H9 (cell line): ENCODE measurements around the gene CPT1C. TPM values are rescaled to one million over a fixed set of nuclear protein-coding genes. Genes with fewer than 3 reads are reported as not detected.
A peak's percentile ranks its signal among the peaks of the same experiment; 100 is the strongest.

Source experiments
- DNase-seq: peaks from one replicate; pipeline ENCODE4 v3.0.0-alpha.2; 2017
- H2AFZ ChIP-seq: one replicate; pipeline ENCODE4 v1.6.1; 2013; ENCODE audit warnings: mild to moderate bottlenecking, low read length, control low read depth, moderate library complexity
- H2AK5ac ChIP-seq: 2 replicates; pipeline ENCODE4 v1.6.1; 2013; ENCODE audit warnings: low read length, control low read depth, mixed read lengths; ENCODE audit not compliant: insufficient read length
- H2BK120ac ChIP-seq: one replicate; pipeline ENCODE4 v1.6.1; 2013; ENCODE audit warnings: low read depth, mild to moderate bottlenecking, low read length, control low read depth, inconsistent platforms; ENCODE audit not compliant: poor library complexity, severe bottlenecking
- H2BK12ac ChIP-seq: 2 replicates; pipeline ENCODE4 v1.6.1; 2013; ENCODE audit warnings: low read length, control low read depth, mixed read lengths, low read depth; ENCODE audit not compliant: insufficient read length
- H2BK15ac ChIP-seq: 2 replicates; pipeline ENCODE4 v1.6.1; 2013; ENCODE audit warnings: low read depth, low read length, control low read depth
- H2BK20ac ChIP-seq: one replicate; pipeline ENCODE4 v1.6.1; 2013; ENCODE audit warnings: low read depth, mild to moderate bottlenecking, low read length, control low read depth, inconsistent platforms; ENCODE audit not compliant: poor library complexity, severe bottlenecking
- H2BK5ac ChIP-seq: 2 replicates; pipeline ENCODE4 v1.6.1; 2013; ENCODE audit warnings: low read length, control low read depth, mixed read lengths; ENCODE audit not compliant: insufficient read length
- H3K14ac ChIP-seq: 2 replicates; pipeline ENCODE4 v1.6.1; 2013; ENCODE audit warnings: low read length, control low read depth; ENCODE audit not compliant: insufficient read depth
- H3K18ac ChIP-seq: 2 replicates; pipeline ENCODE4 v1.6.1; 2013; ENCODE audit warnings: low read depth, mild to moderate bottlenecking, mixed read lengths, low read length, control low read depth; ENCODE audit not compliant: insufficient read length
- H3K23ac ChIP-seq: 2 replicates; pipeline ENCODE4 v1.6.1; 2013; ENCODE audit warnings: low read length, control low read depth, mixed read lengths, low read depth; ENCODE audit not compliant: insufficient read length
- H3K23me2 ChIP-seq: 2 replicates; pipeline ENCODE4 v1.6.1; 2013; ENCODE audit warnings: low read depth, mild to moderate bottlenecking, mixed read lengths, low read length, control low read depth; ENCODE audit not compliant: insufficient read length, poor library complexity, severe bottlenecking
- H3K27ac ChIP-seq: 2 replicates; pipeline ENCODE4 v1.5.1; 2013; ENCODE audit warnings: low read length, control low read depth, mixed read lengths, low read depth; ENCODE audit not compliant: insufficient read length
- H3K27me3 ChIP-seq: 2 replicates; pipeline ENCODE4 v1.6.1; 2013; ENCODE audit warnings: low read length, control low read depth, inconsistent platforms; ENCODE audit not compliant: insufficient read depth
- H3K4ac ChIP-seq: 2 replicates; pipeline ENCODE4 v1.6.1; 2013; ENCODE audit warnings: low read depth, mild to moderate bottlenecking, control low read depth, inconsistent platforms, low read length, moderate library complexity
- H3K4me1 ChIP-seq: 2 replicates; pipeline ENCODE4 v1.6.1; 2013; ENCODE audit warnings: low read length, control low read depth, inconsistent platforms; ENCODE audit not compliant: insufficient read depth
- H3K4me2 ChIP-seq: 2 replicates; pipeline ENCODE4 v1.6.1; 2013; ENCODE audit warnings: low read length, control low read depth, mixed read lengths; ENCODE audit not compliant: insufficient read length, insufficient read depth
- H3K56ac ChIP-seq: 2 replicates; pipeline ENCODE4 v1.6.1; 2013; ENCODE audit warnings: low read depth, mild to moderate bottlenecking, mixed read lengths, low read length, control low read depth; ENCODE audit not compliant: insufficient read length
- H3K79me1 ChIP-seq: 2 replicates; pipeline ENCODE4 v1.6.1; 2013; ENCODE audit warnings: low read depth, mild to moderate bottlenecking, moderate library complexity, low read length, control low read depth, inconsistent platforms; ENCODE audit not compliant: insufficient read depth, poor library complexity, severe bottlenecking
- H3K79me2 ChIP-seq: 2 replicates; pipeline ENCODE4 v1.6.1; 2013; ENCODE audit warnings: low read length, control low read depth, inconsistent platforms; ENCODE audit not compliant: insufficient read depth
- H3K9ac ChIP-seq: 2 replicates; pipeline ENCODE4 v1.6.1; 2013; ENCODE audit warnings: low read length, control low read depth, mixed read lengths; ENCODE audit not compliant: insufficient read length; ENCODE audit errors: extremely low read depth
- H3K9me3 ChIP-seq: one replicate; pipeline ENCODE4 v1.6.1; 2013; ENCODE audit warnings: low read depth, low read length, inconsistent platforms; ENCODE audit not compliant: control insufficient read depth
- H3T11ph ChIP-seq: one replicate; pipeline ENCODE4 v1.6.1; 2013; ENCODE audit warnings: mild to moderate bottlenecking, low read length, control low read depth, inconsistent platforms
- H4K20me1 ChIP-seq: one replicate; pipeline ENCODE4 v1.6.1; 2013; ENCODE audit not compliant: control insufficient read depth, insufficient read length, insufficient read depth
- H4K5ac ChIP-seq: 2 replicates; pipeline ENCODE4 v1.6.1; 2013; ENCODE audit warnings: low read depth, mild to moderate bottlenecking, mixed read lengths, low read length, control low read depth; ENCODE audit not compliant: insufficient read length
- H4K8ac ChIP-seq: replicated peaks from 2 replicates; pipeline ENCODE4 v1.6.1; 2013; ENCODE audit warnings: low read length, control low read depth, mixed read lengths, low read depth; ENCODE audit not compliant: insufficient read length
- H4K91ac ChIP-seq: 2 replicates; pipeline ENCODE4 v1.6.1; 2013; ENCODE audit warnings: low read depth, mild to moderate bottlenecking, moderate library complexity, mixed read lengths, low read length, control low read depth; ENCODE audit not compliant: insufficient read length
- H3K27ac Mint-ChIP-seq, 3 experiments: 2 replicates in 2 of 3; 3 replicates in 1 of 3; pipeline ENCODE4 v1.8.0; 2020 to 2021; ENCODE audit warnings: mixed read lengths in 3 of 3, mild to moderate bottlenecking in 1 of 3, moderate library complexity in 1 of 3
- H3K27me3 Mint-ChIP-seq: 2 replicates; pipeline ENCODE4 v1.8.0; 2021; ENCODE audit warnings: low read depth, mild to moderate bottlenecking, moderate library complexity, mixed read lengths
- H3K36me3 Mint-ChIP-seq, 3 experiments: 2 replicates in 2 of 3; 3 replicates in 1 of 3; pipeline ENCODE4 v1.8.0; 2020 to 2021; ENCODE audit warnings: low read depth in 3 of 3, mixed read lengths in 3 of 3; ENCODE audit not compliant: insufficient read depth in 1 of 3
- H3K4me1 Mint-ChIP-seq, 2 experiments: 2 replicates each; pipeline ENCODE4 v1.8.0; 2020; ENCODE audit warnings: mixed read lengths in 2 of 2
- H3K4me3 Mint-ChIP-seq, 2 experiments: 2 replicates in 1 of 2; 3 replicates in 1 of 2; pipeline ENCODE4 v1.8.0; 2020 to 2021; ENCODE audit warnings: mild to moderate bottlenecking in 2 of 2, mixed read lengths in 2 of 2, moderate library complexity in 1 of 2
- H3K9me3 Mint-ChIP-seq, 2 experiments: 2 replicates in 1 of 2; 3 replicates in 1 of 2; pipeline ENCODE4 v1.8.0; 2020; ENCODE audit warnings: mild to moderate bottlenecking in 2 of 2, mixed read lengths in 2 of 2, moderate library complexity in 1 of 2
- whole genome bisulfite sequencing: extraction: QIAGEN DNeasy Blood & Tissue Kit; methylation state at CpG from one replicate; pipeline ENCODE4 v1.1.7; 2013; ENCODE audit warnings: missing lambda C conversion rate, low lambda C conversion rate, mixed read lengths; ENCODE audit not compliant: insufficient read length; ENCODE audit errors: extremely low coverage; 5-methylcytosine and 5-hydroxymethylcytosine counted together
- total RNA-seq: library from RNA; stranded (reverse); gene quantifications from 2 replicates; pipeline ENCODE4 v1.2.1, GENCODE V29; 2021
- TF ChIP-seq, protein P1 (sequence below): fragments of 200-600 bp; sonication (generic); conservative IDR thresholded peaks from 3 replicates; pipeline ENCODE4 v1.8.0; 2021; ENCODE audit warnings: antibody characterized with exemption, mild to moderate bottlenecking

The CPT1C gene
- total RNA-seq, 1 experiment from 2014 or later: 74.6 TPM

DNA sequence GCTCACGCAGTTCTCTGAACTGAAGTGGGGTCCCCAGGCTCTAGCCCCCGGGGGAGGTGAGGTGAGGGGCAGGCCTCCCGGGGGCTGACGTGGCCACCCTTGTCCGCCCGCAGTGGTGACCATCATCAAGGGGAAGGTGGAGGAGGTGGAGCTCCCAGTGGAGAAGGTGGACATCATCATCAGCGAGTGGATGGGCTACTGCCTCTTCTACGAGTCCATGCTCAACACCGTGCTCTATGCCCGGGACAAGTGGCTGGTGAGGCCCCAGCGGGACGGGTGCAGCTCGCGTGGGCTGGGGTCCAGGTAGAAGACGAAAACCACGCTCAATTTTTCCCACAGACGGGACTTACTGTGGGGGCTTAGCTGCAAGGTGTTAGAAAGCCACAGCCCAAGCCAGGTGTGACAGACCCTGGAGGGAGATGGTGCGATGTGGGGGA, 7.1 kb upstream of the CPT1C start:
- Histone ChIP-seq H2BK5ac (no peak overlapping the region), H3K4ac (no peak overlapping the region), H4K5ac (no peak overlapping the region), H3K14ac (no peak overlapping the region), H3K79me2 (peaks cover 10% of the 10 kb centered on the region; the same call in 1 of the 2 replicates), H3T11ph (no peak overlapping the region), H2AK5ac (no peak overlapping the region), H4K20me1 (no peaks in the 10 kb centered on the region), H4K8ac (no peak overlapping the region), H3K79me1 (peaks cover 2% of the 10 kb centered on the region), H4K91ac (no peak overlapping the region), H3K9ac (no peak overlapping the region), H2BK15ac (no peak overlapping the region), H3K23me2 (no peaks in the 10 kb centered on the region), H3K4me1 (peaks cover 12% of the 10 kb centered on the region; the same call in 1 of the 2 replicates), H3K27me3 (no peaks in the 10 kb centered on the region), H3K27ac (no peak overlapping the region), H3K9me3 (no peaks in the 10 kb centered on the region), H3K18ac (no peak overlapping the region), H3K4me2 (no peak overlapping the region), H2BK12ac (no peak overlapping the region), H2AFZ (no peak overlapping the region), H2BK20ac (no peak overlapping the region), H3K23ac (no peak overlapping the region), H2BK120ac (no peak overlapping the region), H3K56ac (no peak overlapping the region)
- Mint-ChIP-seq H3K27ac (peak overlapping the region in 2 of 3 experiments; percentile 11 to 88; a peak in 1 of 7 replicates), H3K9me3 (no peaks in the 10 kb centered on the region; a peak in 2 of 5 replicates), H3K27me3 (no peaks in the 10 kb centered on the region; the same call in 1 of the 2 replicates), H3K4me3 (peak overlapping the region in 1 of 2 experiments; percentile 46; a peak in 2 of 5 replicates), H3K4me1 (peaks cover 28 to 59% of the 10 kb centered on the region in 2 experiments), H3K36me3 (peaks cover 46 to 73% (median 63%) of the 10 kb centered on the region in 3 experiments)
- no CpG with 5 or more reads among the region's 18 CpGs for WGBS
- no peak for DNase-seq
- TF ChIP-seq, protein P1, sequence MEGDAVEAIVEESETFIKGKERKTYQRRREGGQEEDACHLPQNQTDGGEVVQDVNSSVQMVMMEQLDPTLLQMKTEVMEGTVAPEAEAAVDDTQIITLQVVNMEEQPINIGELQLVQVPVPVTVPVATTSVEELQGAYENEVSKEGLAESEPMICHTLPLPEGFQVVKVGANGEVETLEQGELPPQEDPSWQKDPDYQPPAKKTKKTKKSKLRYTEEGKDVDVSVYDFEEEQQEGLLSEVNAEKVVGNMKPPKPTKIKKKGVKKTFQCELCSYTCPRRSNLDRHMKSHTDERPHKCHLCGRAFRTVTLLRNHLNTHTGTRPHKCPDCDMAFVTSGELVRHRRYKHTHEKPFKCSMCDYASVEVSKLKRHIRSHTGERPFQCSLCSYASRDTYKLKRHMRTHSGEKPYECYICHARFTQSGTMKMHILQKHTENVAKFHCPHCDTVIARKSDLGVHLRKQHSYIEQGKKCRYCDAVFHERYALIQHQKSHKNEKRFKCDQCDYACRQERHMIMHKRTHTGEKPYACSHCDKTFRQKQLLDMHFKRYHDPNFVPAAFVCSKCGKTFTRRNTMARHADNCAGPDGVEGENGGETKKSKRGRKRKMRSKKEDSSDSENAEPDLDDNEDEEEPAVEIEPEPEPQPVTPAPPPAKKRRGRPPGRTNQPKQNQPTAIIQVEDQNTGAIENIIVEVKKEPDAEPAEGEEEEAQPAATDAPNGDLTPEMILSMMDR: no peak
